HG03460 (cell line): Measurements from ENCODE around the gene SORBS1.
A peak's percentile ranks its signal among the peaks of the same experiment; 100 is the strongest.

Source experiments
- ATAC-seq: cut with Tn5 transposase; IDR thresholded peaks from one replicate; pipeline ENCODE4 v1.9.1; 2021; ENCODE audit not compliant: unreplicated experiment

Gene SORBS1

GRCh38 chr10:95394161-95394880, 166.8 kb downstream of the SORBS1 start:
- ATAC-seq, result no peak

GRCh38 chr10:95392681-95393164, 168.4 kb downstream of the SORBS1 start:
- ATAC-seq, result no peak

DNA sequence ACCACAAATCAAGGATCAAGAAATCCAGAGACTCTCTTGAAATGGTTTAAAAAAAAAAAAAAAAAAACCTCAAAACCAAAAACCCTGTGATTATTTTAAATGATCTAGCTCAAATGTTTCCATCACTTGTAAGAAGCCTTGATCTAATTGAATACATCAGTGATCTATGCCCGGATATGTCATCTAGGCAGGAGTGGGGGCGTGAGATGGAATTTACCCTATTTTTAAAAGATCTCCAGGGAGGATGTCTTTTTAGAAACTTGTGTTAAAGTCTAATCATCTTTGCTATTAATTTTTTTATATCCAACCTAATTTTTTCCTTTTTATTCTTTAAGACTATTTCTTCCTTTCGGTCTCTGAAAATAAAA, 169.0 kb downstream of the SORBS1 start:
- ATAC-seq, result no peak

- no peak for ATAC-seq
Measured at GRCh38 chr10:95391581-95392216, 169.5 kb downstream of the SORBS1 start.

DNA sequence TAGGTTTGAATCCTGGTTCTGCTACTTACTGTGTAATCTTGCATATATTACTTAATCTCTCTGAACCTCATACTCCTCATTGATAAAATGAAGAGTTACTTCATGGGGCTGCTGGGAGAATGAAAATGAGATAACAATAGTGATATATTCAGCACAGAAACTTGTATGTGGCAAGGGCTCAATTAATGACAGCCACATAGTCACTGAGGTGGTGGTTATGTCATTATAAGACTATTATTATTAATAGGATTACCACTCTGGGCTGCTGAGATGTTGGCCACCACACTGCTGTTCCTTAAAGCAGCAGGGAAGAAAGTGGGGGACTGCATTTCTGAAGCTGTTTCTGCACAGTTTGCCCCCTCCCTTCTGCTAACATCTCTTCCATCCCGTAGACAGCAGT, 170.0 kb downstream of the SORBS1 start:
- ATAC-seq, result no peak

GRCh38 chr10:95389982-95390381, 171.2 kb downstream of the SORBS1 start:
- no peak for ATAC-seq

DNA sequence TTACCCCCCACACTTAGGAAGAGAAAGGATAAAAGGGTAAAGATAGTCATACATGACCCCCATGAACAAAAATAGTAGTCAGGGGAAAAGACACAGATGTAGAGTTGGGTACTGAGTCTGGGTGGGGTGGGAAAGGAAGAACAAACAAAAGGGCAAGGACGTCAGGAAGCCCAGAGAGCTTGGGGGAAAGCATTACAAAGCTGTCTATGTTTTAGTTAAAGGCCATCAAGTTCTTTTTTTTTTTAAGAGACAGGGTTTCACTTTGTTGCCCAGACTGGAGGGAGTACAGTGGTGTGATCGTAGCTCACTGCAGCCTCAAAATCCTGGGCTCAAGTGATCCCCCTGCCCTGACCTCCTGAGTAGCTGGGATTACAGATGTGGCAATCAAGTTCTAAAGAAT, 172.0 kb downstream of the SORBS1 start:
- no peak for ATAC-seq

- ATAC-seq, result no peak
Measured at GRCh38 chr10:95388539-95388938, 172.6 kb downstream of the SORBS1 start.

DNA sequence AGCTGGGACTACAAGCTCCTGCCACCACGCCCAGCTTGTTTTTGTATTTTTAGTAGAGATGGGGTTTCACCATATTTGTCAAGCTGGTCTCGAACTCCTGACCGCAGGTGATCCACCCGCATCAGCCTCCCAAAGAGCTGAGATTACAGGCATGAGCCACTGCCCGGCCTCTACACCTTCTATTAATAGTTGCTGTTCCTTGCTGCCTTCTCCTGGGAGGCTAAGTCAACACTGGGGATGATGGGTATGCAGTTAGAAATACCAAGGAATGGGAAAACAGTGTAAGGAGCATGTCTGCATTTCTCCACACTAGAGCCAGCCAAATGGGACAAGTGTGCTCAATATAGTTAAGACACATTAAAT, 173.1 kb downstream of the SORBS1 start:
- no peak for ATAC-seq

GRCh38 chr10:95384011-95384704, 177.0 kb downstream of the SORBS1 start:
- ATAC-seq, result no peak

DNA sequence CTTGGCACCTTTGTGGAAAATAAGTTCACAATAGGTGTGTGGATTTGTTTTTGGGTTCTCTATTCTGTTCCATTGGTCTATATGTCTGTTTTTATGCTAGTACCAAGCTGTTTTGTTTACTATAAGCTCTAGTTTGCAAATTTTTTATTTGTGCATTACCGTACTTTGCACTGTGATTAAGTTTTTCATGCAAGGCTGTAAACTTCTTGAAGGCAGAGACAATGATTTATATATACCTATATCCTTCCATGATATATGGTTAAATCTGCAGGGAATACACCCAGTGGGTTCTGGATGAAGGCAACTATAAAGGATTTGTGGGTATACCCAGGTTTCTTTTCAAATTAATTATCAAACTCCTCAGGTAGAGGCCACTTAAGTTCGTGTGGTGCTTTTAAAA, 178.6 kb downstream of the SORBS1 start:
- ATAC-seq, result no peak

DNA sequence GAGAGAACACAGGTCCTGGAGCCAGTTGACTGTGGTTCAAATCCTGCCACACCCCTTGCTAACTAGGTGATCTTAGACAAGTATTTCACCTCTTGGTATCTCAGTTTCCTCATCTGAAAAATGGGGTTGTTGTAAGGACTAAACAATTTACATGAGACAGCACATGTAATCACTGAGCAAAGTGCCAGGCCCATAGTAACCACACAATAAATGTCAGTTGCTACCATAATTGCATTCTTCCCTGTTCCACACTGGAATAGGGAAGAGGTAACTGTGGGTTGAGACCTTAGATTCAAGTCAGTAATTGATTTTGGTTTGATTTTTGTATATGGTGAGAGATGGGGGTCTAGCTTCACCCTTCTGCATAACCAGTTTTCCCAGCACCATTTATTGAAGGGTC, 179.0 kb downstream of the SORBS1 start:
- no peak for ATAC-seq

- ATAC-seq, result no peak
Measured at GRCh38 chr10:95377950-95378349, 183.2 kb downstream of the SORBS1 start.

- no peak for ATAC-seq
Measured at GRCh38 chr10:95375418-95375817, 185.8 kb downstream of the SORBS1 start.

- no peak for ATAC-seq
Measured at GRCh38 chr10:95374597-95375209, 186.5 kb downstream of the SORBS1 start.

DNA sequence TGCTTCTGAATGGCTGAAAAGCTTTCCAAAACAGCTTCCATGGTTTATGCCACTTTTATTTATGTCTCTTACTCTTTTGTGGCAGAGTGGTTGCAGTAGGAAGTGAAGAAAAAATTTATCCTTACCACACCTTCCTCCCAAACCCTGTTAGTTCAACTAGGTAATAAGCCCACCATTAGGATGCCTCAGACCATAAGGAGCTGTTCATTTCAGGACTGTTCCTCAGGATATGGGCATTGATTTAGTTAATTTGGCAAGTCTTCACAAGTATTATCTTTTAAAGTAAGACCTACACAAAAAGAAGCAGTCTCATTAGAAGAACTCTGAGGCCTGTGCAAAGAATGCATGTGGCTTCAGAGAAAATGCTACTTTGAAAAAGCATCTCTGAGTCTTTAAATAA, 187.5 kb downstream of the SORBS1 start:
- ATAC-seq, result no peak

DNA sequence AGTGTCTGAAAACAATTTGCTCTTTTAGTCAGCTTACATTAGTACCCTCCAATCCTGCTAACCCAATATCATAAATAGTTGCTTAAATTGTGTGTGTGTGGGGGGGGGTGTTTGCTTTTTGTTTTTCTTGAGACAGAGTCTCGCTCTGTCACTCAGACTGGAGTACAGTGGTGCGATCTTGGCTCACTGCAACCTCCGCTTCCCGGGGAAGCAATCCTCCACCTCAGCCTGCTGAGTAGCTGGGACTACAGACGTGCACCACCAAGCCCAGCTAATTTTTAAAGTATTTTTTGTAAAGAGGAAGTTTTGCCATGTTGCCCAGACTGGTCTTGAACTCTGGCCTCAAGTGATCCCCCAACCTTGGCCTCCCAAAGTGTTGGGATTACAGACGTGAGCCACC, 196.8 kb downstream of the SORBS1 start:
- ATAC-seq, result no peak

DNA sequence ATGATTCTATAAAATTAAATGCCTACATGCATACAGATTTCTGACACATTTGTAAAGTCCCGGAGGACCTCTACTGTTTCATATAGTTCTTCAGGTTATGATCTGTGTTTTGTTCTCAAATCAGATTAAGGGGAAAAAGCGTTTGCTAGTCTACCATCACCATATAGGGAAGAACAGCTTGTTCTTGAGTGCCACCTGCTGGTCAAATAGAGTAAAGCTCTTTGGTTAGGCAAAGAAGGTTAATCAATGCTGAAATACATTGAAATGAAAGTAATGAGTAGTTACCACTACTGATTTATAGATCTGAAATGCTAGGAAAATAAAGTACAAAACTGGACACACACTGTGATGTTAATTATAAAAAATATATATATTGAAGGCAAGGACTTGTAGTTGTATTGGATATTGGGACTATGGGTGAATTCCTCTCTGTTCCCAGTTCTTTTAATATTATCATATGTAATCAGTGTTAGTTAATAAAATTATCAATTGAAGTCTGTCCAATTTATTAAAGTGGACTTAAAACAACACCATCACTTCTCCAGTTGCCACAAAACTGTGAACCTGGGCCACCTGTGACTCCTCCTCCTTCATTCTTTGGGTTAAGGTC, 197.8 kb downstream of the SORBS1 start:
- ATAC-seq, result peak; percentile 65

- no peak for ATAC-seq
Measured at GRCh38 chr10:95360122-95360714, 201.0 kb downstream of the SORBS1 start.

DNA sequence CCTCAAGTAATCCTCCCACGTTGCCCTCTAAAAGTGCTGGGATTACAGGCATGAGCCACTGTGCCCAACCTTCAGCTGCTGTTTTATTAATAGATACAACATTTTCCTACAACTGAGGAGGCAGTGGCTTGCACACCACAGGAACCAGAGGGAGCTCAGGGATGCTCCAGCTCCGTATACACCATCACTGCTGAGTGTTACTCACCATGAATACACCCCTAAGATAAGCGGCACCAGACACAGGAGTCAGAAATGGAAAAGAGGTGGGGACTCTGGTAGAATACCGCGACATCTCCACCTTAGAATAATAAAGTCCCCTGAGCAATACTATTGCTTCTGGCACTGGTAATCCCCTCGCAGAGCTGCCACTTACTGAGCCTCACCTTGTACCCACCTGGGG, 201.7 kb downstream of the SORBS1 start:
- ATAC-seq, result no peak
